ENCODE data around the gene M1AP.

Gene M1AP

DNA sequence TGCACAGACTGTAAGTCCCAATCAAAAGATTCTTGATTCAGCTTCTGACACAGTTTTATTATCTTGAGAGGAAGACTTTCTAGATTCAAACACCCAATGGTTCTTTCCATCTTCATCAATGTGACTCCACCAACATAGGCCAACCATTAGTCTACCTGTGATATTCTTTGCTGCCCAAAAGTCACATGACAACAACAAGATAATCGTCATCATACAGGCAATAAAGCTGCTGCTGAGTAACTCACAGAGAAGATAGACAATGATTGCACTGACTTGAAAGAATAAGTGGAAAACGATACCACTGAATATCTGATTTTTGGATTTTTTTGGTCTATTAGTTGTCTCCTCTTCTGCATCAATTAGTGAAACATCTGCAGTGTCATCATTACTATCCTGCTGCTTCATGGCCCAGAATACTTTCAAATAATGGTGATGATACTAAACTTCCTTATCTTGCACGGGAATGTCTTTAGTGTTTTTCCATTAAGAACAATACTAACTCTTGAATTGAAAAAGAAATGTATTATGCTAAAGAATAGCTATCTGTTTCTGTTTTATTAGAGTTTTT is 19.5 kb downstream of the M1AP start:
- Mint-ChIP-seq H3K36me3 (no peaks in the 10 kb centered on the region), H3K4me1 (no peaks in the 10 kb centered on the region), H3K27me3 (no peaks in the 10 kb centered on the region), H3K9me3 (peaks cover 2% of the 10 kb centered on the region), H3K4me3 (no peak overlapping the region), H3K27ac (no peak overlapping the region)
- no peak for ATAC-seq

DNA sequence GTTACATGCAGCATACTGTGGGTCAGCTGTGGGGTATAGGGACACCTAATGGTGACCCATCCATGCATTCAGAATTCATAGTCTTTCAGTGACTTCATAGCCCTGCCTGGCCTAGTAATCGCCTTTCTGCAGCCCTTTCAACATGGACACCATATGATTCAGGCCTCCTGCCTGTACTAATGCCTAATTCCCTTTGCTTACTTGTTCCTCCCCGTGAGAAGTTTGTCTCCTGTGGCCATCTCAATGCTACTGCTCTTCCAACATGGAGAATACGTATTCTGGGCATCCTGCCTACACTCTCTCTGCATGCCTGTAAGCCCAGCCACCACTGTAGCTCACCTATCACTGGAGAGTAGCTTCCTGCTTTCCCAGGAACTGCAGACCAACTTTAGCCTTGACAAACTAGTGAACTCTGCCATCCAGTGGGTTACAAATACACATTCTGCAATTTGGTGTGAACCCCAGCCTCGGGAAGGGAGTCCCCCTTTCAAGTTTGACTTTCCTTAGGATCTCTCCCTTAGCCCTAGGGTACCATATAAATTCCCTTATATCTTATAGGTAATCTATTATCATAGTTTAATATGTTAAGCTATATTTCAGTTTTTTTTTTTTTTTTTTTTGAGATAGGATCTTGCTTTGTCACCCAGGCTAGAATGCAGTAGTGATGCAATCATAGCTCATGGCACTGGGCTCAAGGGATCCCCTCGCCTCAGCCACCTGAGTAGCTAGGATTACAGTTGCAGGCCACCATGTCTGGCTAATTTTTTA is 22.3 kb downstream of the M1AP start:
- no peaks in the 10 kb centered on the region for H3K4me1 Mint-ChIP-seq
- H3K4me3 Mint-ChIP-seq, result no peak overlapping the region
- peaks cover 2% of the 10 kb centered on the region for H3K9me3 Mint-ChIP-seq
- H3K36me3 Mint-ChIP-seq, result no peaks in the 10 kb centered on the region
- no peak for ATAC-seq
- no peaks in the 10 kb centered on the region for H3K27me3 Mint-ChIP-seq
- no peak overlapping the region for H3K27ac Mint-ChIP-seq

DNA sequence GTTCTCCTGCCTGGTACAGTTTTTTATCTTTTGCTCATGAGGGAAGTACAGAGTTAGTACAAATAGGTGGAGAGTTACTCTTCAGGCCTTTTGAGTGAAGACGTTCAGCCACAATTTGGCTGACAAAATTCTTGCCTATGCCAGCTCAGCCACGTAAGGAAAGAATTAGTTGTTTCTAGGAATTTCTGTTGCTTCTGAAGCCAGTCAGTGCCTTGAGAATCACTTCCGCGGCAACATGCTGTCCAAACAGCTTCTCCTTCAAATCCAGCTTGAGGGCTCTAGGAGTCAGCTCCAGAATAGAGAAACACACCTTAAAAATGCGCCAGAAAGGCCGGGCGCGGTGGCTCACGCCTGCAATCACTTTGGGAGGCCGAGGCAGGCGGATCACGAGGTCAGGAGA is 27.5 kb downstream of the M1AP start:
- H3K9me3 Mint-ChIP-seq, result no peaks in the 10 kb centered on the region
- H3K27ac Mint-ChIP-seq, result no peak overlapping the region
- no peak overlapping the region for H3K4me3 Mint-ChIP-seq
- H3K36me3 Mint-ChIP-seq, result no peaks in the 10 kb centered on the region
- ATAC-seq, result no peak
- H3K4me1 Mint-ChIP-seq, result peaks cover 19% of the 10 kb centered on the region
- no peaks in the 10 kb centered on the region for H3K27me3 Mint-ChIP-seq

DNA sequence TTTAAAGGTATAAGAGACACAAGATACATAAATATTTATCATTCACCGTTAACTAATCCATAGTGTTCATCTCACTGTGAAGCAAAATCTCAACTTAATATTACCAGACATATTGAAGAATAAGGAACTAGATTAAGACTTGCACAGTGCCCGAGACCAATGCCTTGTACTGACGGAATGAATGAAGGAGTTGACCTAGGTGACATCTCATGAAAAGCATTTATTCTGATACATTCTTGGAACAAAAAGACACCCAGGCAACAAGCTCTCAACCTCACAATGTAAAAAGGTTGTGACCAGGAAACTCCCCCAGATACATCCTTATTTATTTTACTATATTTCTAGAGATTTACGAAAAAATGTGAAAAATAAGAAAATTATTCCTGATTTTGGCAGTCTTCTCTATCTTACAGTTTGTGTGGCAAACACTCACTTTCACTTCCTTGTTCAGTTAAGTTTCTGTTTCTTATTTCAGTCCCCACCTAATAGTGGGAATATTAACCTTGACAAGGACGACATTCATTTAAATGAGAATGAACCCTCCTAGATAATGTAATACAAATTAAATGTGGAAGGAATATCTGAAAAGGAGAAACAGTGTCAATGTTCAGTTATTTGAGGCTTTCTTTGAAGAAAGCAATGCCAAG is 28.4 kb downstream of the M1AP start:
- Mint-ChIP-seq H3K4me3 (peak overlapping the region; percentile 52), H3K4me1 (peaks cover 19% of the 10 kb centered on the region), H3K27me3 (no peaks in the 10 kb centered on the region), H3K9me3 (no peaks in the 10 kb centered on the region), H3K36me3 (no peaks in the 10 kb centered on the region), H3K27ac (no peak overlapping the region)
- ATAC-seq, result no peak

DNA sequence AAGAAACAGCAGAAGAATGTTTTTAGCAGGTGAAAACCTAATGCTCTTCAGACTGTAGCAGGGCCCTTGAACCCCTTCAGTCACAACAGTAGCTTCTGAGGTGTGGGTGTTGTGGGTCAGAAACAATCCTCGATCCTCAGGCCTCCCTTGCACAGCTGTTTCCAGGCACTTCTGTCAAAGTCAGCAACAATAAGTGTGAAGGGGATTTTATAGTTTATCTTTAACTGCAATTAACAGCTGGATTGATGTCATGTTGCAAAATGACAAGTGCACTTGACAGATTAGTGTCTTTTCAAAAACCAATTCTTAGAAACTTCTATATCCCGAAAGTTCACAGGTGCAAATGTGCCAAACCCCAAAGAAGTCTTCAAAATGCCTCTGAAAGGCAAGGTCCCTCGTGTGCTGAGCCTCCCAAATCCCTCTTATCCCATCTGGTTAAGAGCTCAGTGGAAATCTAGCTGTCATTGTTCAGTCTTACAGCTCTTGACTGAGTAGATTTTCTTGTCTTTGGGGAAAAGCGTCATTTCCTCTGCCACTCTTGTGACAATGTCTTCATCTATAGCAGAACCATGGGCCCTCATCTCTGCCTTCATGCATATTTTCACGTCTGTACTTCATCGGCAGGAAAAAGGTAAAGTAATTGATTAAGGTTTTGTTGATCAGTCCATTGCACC is 29.6 kb downstream of the M1AP start:
- no peaks in the 10 kb centered on the region for H3K36me3 Mint-ChIP-seq

DNA sequence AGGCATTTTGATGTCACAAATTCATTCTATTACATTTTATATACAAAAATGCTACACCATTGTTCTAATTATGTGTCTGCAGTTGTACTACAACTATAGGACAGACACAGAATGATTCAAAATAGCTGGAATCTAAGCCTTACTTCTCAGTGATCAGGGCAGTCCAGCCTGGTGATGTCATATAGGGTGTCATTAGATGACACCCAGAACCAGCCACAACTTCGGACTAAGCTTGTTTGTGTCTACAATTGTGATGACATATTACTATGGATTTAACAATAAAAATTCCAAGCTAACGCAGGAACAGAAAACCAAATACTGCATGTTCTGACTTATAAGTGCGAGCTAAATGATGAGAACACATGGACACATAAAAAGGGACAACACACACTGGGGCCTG is 31.0 kb downstream of the M1AP start:
- no peak overlapping the region for H3K27ac Mint-ChIP-seq
- H3K9me3 Mint-ChIP-seq, result no peaks in the 10 kb centered on the region
- H3K36me3 Mint-ChIP-seq, result no peaks in the 10 kb centered on the region
- H3K4me1 Mint-ChIP-seq, result peaks cover 19% of the 10 kb centered on the region
- ATAC-seq, result no peak
- H3K4me3 Mint-ChIP-seq, result no peak overlapping the region
- peaks cover 23% of the 10 kb centered on the region for H3K27me3 Mint-ChIP-seq

More for the DNA sequence above, 29.6 kb downstream of the M1AP start:
- no peaks in the 10 kb centered on the region for H3K9me3 Mint-ChIP-seq
- ATAC-seq, result no peak
- peaks cover 19% of the 10 kb centered on the region for H3K4me1 Mint-ChIP-seq
- H3K27me3 Mint-ChIP-seq, result peaks cover 9% of the 10 kb centered on the region
- H3K4me3 Mint-ChIP-seq, result no peak overlapping the region
- peak overlapping the region; percentile 22 for H3K27ac Mint-ChIP-seq

DNA sequence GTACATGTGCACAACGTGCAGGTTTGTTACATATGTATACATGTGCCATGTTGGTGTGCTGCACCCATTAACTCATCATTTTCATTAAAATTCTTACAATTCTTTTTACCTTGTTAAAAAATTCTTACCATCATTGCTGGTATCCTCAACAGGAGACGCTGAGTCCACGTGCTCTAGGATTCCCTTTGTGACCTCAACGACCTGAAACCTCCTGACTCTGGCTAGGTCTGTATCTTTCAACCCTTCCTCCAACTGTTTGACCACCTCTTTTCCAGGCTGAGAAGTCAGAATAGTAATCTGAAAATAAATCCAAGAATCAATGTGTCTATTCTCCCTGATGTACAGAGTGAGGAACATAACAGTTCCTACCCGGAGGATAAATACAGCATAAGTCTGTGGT is 41.2 kb downstream of the M1AP start:
- Mint-ChIP-seq H3K9me3 (no peaks in the 10 kb centered on the region), H3K36me3 (no peaks in the 10 kb centered on the region), H3K27ac (no peak overlapping the region), H3K4me3 (no peak overlapping the region), H3K27me3 (peaks cover 37% of the 10 kb centered on the region), H3K4me1 (no peaks in the 10 kb centered on the region)
- no peak for ATAC-seq

DNA sequence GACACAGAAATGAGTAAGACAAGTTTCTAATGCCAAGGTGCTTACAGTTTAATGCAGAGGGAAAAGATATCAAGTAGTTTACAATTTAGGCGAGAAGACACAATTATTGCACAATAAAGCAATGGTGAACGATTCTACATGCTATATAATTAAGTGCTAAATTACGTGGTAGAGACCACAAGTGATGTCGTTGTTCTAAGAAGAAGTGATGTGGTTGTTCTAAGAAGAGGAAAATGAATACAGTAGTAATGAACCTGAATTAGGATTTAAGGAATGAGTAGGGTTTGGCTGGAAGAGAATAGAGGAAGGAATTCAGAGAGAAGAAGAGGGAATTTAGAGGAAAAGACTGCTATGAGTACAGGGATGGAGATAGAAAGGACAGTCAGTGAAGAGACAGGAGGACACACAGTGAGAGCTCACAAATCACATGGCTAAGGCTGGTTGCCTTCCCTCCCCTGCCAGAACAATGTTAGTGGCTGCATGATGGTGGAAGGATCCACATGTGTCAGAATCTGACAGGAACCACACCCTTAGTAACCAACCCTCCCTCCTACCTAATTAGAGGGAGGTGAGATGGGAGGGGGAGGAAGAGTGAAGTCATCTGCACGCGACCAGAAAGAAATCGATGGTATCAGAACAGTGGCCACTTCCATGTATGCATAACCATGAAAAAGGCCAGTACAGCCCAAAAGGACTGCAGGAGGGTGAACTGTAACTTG is 44.7 kb downstream of the M1AP start:
- Mint-ChIP-seq H3K36me3 (no peaks in the 10 kb centered on the region), H3K9me3 (no peaks in the 10 kb centered on the region), H3K4me3 (no peak overlapping the region), H3K27ac (no peak overlapping the region), H3K4me1 (peaks cover 8% of the 10 kb centered on the region), H3K27me3 (peaks cover 9% of the 10 kb centered on the region)
- no peak for ATAC-seq

DNA sequence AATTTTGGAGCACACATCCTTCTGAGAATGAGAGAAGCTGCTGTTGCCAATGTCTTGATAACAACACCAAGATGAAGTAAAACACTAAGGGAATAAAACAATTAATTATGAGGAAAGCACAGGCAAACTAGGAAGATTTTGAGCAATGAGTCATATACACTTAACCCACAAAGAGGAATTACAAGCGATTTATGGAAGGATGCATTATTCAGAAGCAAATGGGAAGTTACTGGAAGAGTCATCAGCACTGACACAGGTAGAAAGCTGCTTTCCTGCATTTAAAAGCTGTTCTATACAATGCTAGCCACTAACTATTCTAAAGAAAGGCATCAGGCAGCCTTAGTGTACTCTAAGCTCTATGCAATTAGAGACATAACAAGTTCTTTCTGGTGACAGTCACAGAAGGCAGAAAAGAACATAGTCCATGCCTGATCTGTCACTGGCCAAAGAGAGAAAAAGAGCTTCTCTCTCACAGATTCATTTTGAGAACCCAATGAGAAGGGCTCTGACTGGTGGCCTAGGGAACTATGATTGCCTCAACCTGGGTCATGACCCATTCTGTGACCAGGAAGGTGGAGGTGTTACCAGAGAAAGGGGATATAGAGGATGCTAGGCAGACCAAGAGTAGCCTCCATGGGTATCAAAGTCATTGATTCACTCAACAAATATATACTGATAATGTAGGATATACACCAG is 45.4 kb downstream of the M1AP start:
- H3K27me3 Mint-ChIP-seq, result peaks cover 9% of the 10 kb centered on the region
- no peak for ATAC-seq
- no peak overlapping the region for H3K27ac Mint-ChIP-seq
- peaks cover 8% of the 10 kb centered on the region for H3K4me1 Mint-ChIP-seq
- H3K9me3 Mint-ChIP-seq, result no peaks in the 10 kb centered on the region
- H3K36me3 Mint-ChIP-seq, result no peaks in the 10 kb centered on the region
- no peak overlapping the region for H3K4me3 Mint-ChIP-seq

DNA sequence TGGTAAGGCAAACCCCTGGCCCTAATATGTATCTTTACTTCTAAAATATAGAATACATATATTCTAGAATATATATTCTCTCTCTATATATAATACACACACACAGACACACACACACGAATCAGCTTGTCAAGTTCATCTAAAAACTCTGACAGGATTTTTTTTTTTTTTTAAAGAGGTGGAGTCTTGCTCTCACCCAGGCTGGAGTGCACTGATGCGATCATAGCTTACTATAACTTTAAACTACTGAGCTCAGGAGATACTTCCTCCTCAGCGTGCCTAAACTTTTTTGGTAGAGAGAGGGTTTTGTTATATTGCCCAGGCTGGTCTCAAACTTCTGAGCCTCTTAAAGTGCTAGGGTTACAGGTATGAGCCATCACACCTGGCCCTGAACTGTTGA is 48.5 kb downstream of the M1AP start:
- no peak overlapping the region for H3K27ac Mint-ChIP-seq
- no peaks in the 10 kb centered on the region for H3K36me3 Mint-ChIP-seq
- no peaks in the 10 kb centered on the region for H3K9me3 Mint-ChIP-seq
- H3K27me3 Mint-ChIP-seq, result peaks cover 22% of the 10 kb centered on the region
- ATAC-seq, result no peak
- peaks cover 8% of the 10 kb centered on the region for H3K4me1 Mint-ChIP-seq
- no peak overlapping the region for H3K4me3 Mint-ChIP-seq

DNA sequence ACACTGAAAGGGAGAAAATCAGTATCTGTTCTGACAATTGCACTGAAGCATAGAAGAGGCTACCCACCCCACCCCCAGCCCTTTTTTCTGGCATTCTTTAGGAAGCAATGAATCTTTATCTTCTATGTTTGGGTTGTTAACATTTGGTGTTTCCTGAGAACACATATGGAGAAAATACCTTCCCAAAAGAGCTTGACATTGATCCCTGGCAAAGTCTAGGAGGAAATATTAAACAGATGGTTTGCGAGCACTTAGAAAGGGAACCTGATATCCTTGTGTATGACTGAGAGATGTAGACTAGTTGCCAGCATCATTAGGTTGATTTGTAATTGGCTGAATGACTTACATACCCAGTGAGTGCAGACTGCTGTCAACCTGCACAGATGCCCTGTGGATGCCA is 50.7 kb downstream of the M1AP start:
- Mint-ChIP-seq H3K4me3 (no peak overlapping the region), H3K27me3 (peaks cover 34% of the 10 kb centered on the region), H3K36me3 (no peaks in the 10 kb centered on the region), H3K9me3 (no peaks in the 10 kb centered on the region), H3K27ac (no peak overlapping the region), H3K4me1 (peaks cover 8% of the 10 kb centered on the region)
- no peak for ATAC-seq

DNA sequence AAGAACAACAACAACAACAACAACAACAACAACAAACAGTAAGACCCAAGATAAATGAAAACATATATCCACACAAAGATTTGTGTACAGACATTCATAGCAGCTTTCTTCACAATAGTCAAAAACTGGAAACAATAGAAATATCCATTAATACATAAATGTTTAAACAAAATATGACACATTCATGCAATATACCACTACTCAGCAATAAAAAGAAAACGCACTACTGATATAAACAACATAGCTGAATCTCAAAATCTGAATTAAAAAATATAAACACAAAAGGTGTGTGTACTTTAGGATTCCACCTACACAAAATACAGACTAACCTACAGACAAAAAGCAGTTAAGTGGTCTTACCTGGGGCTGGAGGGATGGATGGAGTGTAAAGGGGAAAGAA is 51.5 kb downstream of the M1AP start:
- peaks cover 8% of the 10 kb centered on the region for H3K4me1 Mint-ChIP-seq
- ATAC-seq, result no peak
- H3K4me3 Mint-ChIP-seq, result no peak overlapping the region
- peaks cover 38% of the 10 kb centered on the region for H3K27me3 Mint-ChIP-seq
- H3K36me3 Mint-ChIP-seq, result no peaks in the 10 kb centered on the region
- no peaks in the 10 kb centered on the region for H3K9me3 Mint-ChIP-seq
- no peak overlapping the region for H3K27ac Mint-ChIP-seq

DNA sequence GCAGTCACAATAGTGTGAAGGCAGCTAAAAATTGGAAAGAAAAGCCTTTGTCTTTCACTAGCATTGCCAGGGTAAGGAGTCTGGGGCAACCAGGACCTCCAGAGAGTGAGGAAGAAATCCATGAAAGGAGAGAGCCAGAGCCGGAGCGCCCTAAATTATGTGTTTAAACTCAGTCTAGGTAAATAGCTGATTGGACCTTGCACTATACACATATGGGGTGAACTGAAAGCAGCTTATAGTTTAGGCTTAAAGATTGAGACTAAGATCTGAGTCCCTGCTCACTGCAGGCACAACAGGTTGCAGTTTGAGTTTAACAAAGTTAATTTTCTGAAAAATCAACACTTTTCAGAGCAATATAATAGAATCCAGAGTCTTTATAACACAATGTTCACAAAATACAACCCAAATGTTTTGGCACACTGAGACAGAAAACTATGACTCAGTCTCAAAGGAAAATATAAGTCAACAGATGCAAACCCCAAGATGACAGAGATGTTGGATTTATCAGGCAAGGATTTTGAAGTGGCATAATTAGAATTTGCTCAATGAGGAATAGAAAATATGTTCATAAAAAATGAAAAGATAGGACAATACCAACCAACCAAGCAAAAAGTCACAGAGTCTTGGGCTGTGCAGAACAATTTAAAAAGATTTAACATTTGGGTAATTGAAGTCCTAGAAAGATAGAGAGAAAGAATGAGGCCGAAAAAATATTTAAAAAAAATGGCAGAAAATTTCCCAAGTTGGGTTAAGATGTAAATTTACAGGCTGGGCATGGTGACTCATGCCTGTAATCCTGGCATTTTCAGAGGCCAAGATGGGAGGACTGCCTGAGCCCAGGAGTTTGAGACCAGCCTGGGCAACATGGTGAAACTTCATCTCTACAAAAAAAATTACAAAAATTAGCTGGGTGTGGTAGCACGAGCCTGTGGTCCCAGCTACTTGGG is 54.0 kb downstream of the M1AP start:
- Mint-ChIP-seq H3K36me3 (no peaks in the 10 kb centered on the region), H3K4me1 (no peaks in the 10 kb centered on the region), H3K4me3 (no peak overlapping the region), H3K27ac (no peak overlapping the region), H3K27me3 (peaks cover 45% of the 10 kb centered on the region), H3K9me3 (no peaks in the 10 kb centered on the region)
- ATAC-seq, result no peak

DNA sequence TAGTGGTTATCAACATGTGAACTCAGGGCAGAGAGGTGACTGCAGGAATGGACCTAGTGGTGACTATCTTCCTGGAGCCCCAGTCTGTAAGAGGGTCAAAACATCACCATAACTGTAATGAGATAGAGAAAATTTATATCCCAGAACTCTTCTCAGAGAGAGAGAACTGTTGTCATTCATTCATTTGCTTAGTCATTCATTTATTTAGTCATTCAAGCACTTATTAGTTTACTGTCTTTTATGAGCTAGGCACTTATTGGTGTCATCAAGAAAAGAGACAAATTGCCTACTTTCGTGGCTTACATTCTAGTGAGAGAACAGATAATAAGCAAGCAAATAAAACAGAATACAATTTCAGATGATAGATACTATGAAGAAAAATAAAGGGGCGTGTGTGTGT is 59.5 kb downstream of the M1AP start:
- Mint-ChIP-seq H3K9me3 (no peaks in the 10 kb centered on the region), H3K36me3 (no peaks in the 10 kb centered on the region), H3K27ac (no peak overlapping the region), H3K4me3 (no peak overlapping the region), H3K4me1 (peaks cover 24% of the 10 kb centered on the region), H3K27me3 (peaks cover 23% of the 10 kb centered on the region)
- no peak for ATAC-seq

Data from stimulated activated memory B cell treated with anti-CD40 and anti-IgM and Interleukin-4, amounts not matched to agents 10 μg/mL and 1 μg/mL and 100 μg/mL, for 72 hours (primary cell).